T-helper 9 cell (primary cell): ENCODE results near the gene DTX2.
"Not testable (repeated sequence)": the region's sequence is repeated elsewhere in the genome, so short reads cannot be mapped to it uniquely, and the experiment has no call there.

Source experiments
- DNase-seq: peaks from one replicate; pipeline ENCODE4 v3.0.0-alpha.2; 2020

Gene DTX2

DNA sequence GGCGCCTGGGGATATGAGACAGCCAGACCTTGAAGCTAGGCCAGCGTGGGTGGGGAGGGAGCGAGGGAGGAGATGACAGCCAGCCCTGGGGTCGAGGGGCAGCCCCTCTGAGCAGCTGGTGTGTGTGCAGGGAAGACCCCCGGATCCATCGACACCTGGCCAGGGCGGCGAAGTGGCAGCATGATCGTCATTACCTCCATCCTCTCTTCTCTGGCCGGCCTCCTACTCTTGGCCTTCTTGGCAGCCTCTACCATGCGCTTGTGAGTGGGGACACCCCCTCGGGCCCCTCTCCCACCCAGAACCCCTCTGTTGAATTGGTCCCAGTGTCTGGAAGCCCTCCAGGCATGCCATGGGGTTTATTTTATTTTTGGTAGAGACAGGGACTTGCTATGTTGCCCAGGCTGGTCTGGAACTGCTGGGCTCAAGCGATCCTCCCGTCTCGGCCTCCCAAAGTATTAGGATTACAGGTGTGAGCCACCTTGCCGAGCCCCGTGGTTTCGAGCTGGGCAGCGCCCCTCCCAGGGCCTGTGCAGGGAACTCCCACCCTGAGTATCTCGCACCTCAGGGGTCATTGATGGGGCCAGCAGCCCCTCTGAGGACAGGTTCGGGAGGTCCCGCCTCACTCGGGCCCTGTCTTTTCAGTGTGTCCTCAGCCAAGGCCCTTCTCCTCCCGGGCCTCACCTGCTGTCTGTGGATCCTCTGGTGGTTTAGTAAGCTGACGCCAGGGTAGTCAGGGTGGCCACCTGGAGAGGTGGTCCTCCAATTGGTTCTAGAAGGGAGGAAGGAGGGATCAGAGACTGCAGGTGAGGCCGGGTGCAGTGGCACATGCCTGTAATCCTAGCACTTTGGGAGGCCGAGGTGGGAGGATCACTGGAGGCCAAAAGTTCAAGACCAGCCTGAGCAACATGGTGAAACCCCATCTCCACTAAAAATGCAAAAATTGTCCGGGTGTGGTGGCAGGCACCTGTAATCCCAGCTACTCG lies 52.6 kb downstream of the DTX2 start:
- no peak for DNase-seq

DNA sequence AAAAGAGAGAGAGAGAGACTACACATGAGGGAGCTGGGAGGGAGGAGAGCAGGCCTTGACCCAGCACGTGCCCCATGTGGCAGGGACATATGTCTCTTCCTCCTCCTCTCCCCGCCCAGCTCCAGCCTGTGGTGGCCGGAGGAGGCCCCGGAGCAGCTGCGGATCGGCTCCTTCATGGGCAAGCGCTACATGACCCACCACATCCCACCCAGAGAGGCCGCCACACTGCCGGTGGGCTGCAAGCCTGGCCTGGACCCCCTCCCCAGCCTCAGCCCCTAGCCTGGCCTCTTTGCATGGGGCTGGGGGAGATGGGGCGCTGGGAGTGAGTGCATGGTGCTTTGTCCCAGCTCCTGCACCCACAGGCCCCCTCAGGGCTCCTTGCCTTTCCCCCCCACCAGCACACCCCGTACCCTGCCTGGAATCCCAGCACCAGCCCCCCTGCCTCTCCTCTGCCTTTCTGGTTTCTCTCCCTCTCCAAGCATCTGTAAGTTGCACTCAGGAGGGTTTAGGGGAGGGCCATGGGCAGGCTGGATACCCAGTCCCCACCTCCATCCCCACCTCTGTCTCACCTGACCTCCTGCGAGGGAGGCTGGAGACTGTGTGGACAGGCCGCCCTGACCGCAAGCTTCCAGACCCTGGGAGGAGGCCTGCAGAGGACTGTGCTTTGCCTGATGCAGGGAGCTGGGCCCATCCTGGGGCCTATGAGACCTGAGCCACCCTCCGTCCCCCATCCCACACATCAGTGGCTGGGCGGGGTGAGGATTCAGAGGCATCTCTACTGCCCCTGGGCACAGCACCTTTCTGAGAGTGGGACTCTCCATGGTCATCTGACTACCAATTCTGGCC lies 53.6 kb downstream of the DTX2 start:
- DNase-seq = no peak

DNA sequence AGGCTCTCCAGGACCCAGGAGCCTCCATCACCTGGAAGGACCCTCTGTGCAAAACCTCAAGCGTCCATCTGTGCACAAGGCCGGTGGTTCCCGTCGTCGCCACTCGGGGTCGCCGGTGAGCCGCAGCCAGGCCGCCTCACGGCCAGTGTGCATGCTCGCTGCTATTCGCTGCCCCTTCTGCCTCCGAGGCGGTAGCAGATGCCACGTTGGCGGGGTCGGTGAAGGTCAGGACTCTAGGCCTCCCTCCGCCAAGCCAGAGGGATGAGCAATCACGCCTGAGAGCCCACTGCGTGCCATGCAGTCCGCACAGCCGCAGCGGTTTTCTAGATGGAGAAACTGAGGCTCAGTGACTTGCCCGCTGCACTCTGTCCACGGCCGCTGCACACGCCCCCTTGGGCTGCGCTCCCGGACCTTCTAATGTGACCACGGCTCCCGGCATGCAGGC lies 54.5 kb downstream of the DTX2 start:
- DNase-seq = peak; percentile 48

DNA sequence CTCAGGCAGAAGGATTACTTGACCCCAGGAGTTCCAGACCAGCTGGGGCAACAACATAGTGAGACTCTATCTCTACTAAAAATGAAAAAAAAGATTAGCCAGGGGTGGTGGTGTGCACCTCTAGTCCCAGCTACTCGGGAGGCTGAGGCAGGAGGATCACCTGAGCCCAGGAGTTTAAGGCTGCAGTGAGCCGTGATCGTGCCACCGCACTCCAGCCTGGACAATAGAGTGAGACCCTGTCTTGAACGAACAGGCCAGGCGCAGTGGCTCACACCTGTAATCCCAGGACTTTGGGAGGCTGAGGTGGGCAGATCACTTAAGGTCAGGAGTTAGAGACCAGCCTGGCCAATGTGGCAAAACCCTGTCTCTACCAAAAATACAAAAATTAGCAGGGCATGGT lies 55.4 kb downstream of the DTX2 start:
- DNase-seq = not testable (repeated sequence)

DNA sequence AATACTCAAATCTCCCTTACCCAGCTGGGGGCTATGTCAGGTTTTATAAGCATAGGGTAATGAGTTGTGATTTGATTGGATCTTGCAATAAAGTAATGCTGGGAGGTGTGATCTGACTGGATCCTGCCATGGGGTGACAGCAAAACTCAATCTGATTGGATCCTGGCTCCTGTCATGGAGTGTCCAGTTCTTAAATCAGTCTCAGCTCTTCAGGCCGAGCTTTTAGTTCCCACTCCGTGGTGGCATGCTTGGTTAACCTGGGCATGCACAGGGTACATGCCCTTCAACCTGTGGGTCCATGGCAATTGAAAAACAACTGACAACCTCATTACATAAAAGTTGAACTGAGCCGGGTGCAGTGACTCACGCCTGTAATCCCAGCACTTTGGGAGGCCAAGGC lies 64.7 kb downstream of the DTX2 start:
- not testable (repeated sequence) for DNase-seq

DNA sequence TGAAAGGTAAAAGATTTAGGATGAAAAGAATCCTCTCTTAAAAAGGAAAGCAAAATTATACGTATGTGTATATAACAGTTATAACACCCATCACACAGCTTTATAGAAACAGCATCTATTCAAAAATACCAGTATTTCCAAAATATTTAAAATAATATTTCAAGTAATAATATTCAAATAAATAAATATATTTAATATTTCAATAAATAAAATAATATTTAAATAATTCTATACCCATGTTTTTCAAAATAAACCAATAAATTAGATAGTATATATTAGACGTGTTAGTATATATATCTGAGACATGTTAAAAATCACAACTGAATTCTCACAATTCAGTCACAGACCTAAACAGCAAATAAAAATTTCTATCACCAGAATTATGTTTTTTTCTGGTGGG lies 70.1 kb downstream of the DTX2 start:
- not testable (repeated sequence) for DNase-seq

DNA sequence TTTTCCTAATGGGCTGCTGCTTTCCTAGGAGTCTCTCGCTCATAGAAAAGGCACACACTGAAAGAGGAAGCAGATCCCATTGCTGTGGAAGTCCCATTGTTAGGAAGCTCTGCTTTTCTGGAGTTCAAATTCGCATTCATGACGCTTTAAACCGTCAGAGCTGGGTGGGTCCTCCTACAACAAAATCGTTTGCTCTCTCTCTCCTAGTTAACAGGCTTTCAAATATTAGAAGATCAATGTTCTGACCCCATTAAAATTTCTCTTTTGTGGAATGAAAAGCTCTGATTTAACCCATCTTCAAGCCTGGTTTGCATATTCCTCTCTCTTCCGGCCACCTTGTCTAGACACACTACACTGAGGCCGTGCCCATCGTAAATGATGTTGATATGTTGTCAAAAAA lies 81.7 kb downstream of the DTX2 start, which contains the start of gene SPDYE16:
TSS of gene SPDYE16 (minus strand) at position 101 of the 400 bp plus-strand sequence. CDS start 1,838 bp downstream, outside the sequence.
- not testable (repeated sequence) for DNase-seq

DNA sequence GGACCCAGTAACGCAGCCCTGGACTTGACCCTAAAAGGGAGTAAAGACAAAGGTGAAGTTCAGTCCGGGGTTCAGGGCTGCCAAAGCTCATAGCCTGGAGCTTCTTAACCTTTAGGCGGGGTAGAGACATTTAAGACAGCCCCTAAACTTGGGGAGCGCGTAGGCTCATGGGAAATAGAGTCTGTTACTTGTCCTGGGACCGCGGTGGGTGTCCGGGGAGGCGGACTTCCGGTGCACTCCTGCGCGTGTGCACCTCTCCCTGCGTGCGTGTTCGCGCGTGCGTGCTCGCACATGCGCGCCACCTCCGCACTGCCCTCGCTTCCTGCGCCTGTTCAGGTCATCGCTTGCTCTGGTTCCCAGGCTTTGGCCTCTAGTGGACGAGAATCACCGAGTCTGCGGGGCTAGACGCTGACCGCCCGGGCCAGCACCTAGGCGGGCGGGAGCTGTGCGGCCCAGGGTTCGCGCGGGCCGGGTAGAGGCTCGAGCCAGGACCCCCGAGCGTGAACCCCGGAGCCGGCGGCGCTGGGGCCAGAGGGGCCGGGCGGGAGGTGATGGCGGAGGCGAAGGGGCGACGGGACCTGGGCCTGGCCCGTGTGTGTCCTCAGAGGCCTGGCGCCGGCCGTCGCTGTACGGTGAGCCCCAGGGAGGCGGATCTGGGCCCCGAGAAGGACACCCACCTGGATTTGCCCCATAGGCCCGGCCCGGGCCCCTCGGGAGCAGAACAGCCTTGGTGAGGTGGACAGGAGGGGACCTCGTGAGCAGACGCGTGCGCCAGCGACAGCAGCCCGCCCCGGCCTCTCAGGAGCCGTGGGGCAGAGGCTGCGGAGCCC lies 87.7 kb downstream of the DTX2 start:
- DNase-seq = peak; percentile 61

DNA sequence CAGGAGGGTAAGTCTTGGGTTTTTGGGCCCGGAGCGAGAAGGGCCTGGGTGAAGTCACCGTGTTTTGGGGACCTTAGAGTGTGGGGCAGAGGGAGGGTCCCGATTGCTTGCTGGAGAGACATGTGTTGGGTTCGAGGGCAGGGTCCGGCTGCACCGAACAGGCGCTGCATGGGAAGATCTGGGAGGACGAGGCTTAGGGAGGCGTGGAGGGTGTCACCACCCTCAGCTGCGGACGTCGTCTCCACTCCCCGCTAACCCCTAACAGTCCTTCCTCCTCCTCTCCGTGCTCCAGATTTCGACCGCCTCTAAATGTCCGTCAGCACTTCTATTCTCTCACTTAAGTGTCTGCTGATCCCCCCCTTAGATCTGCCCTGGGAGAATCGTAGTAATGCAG lies 88.3 kb downstream of the DTX2 start:
- DNase-seq = not testable (repeated sequence)

DNA sequence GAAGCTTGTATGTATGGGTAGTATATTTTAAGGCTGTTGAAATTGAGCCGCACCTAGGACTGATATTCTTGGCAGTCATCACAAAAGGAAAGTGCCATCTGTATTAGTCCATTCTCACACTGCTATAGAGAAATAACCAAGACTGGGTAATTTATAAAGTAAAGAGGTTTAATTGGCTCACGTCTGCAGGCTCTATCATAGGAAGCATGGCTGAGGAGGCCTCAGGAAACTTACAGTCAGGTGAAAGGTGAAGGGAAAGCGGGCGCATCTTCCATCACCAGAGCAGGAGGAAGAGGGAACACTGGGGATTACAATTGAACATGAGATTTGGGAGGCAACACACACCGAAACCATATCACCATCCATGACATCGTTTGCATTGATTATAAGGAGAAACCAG lies 90.5 kb downstream of the DTX2 start:
- not testable (repeated sequence) for DNase-seq
